ENCODE data around the gene TMEM190.

The TMEM190 gene

DNA sequence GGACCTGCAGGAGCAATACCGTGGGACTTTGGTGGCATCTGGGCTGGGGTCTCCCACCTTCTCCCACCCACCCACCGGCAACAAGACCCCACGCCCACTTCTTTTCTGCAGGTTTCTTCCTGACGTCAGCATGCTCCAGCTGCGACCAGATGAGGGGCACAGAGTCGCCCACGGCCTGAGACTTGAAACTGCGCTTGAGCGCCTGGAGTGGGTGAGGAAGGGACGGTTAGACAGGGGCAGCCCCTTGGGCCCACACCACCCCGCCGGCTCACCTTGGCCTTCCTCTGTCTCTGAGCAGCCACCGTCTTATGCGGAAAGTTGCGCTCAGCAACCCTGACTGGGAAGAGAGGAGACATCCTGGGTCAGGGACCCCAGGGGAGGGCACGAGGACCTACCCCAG lies 15.7 kb upstream of the TMEM190 start:
- H3K36me3 ChIP-seq (ENCODE audit: low read depth), result no peaks in the 10 kb centered on the region
- no peak overlapping the region for H3K4me3 ChIP-seq (ENCODE audit: severe bottlenecking)
- H3K27me3 ChIP-seq (ENCODE audit: insufficient read depth, poor library complexity, severe bottlenecking), result no peaks in the 10 kb centered on the region
- no peak for DNase-seq (ENCODE audit: low spot score)
- TF ChIP-seq, protein P1, sequence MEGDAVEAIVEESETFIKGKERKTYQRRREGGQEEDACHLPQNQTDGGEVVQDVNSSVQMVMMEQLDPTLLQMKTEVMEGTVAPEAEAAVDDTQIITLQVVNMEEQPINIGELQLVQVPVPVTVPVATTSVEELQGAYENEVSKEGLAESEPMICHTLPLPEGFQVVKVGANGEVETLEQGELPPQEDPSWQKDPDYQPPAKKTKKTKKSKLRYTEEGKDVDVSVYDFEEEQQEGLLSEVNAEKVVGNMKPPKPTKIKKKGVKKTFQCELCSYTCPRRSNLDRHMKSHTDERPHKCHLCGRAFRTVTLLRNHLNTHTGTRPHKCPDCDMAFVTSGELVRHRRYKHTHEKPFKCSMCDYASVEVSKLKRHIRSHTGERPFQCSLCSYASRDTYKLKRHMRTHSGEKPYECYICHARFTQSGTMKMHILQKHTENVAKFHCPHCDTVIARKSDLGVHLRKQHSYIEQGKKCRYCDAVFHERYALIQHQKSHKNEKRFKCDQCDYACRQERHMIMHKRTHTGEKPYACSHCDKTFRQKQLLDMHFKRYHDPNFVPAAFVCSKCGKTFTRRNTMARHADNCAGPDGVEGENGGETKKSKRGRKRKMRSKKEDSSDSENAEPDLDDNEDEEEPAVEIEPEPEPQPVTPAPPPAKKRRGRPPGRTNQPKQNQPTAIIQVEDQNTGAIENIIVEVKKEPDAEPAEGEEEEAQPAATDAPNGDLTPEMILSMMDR (IDR thresholded peaks at IDR 0.05; ENCODE audit: poor library complexity, severe bottlenecking), result no peak
- ATAC-seq (ENCODE audit: low read depth), result no peak
- H3K4me1 ChIP-seq (ENCODE audit: insufficient read depth, poor library complexity, severe bottlenecking), result no peaks in the 10 kb centered on the region
- H3K27ac ChIP-seq (ENCODE audit: poor library complexity, severe bottlenecking), result no peak overlapping the region
- no peaks in the 10 kb centered on the region for H3K9me3 ChIP-seq (ENCODE audit: severe bottlenecking)

DNA sequence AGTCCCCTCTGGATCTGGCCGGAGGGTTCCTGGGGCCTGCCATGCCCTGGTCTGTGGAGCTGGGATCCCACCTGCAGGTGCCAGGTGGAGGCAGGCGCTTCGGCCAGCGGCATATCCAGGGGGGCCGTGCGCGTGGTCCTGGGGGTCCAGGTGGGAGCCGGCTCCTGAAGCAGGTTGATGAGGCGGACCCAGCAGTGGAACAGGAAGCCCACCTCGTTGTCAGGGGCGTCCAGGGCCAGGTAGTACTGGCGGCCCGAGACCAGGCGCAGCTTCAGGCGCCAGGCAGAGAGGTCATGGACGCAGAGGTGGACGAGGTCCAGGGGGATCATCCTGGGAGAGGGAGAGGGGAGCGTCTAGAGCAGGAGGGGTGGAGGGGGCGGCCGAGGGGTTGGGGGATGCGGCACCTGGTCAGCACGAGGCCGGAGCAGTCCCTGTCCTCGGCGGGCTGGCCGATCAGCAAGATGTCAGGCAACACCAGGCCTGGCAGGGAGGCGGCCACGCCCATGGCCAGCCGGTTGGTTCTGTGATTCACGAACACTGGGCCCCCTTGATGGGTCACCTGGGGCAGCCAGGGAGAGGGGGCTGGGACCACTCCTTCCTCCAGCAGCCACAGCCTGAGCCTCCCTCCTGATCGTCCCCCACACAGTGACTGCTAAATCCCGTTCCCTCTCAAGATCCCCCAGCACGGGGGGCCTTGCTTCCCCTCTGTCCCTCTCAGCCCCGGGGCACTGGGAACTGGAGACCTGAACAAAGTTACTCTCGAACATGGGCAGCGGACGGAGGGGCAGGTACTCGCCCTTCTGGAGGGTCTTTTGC lies 14.2 kb upstream of the TMEM190 start:
- Histone ChIP-seq H3K27me3 (ENCODE audit: insufficient read depth, poor library complexity, severe bottlenecking) (no peaks in the 10 kb centered on the region), H3K4me1 (ENCODE audit: insufficient read depth, poor library complexity, severe bottlenecking) (no peaks in the 10 kb centered on the region), H3K9me3 (ENCODE audit: severe bottlenecking) (no peaks in the 10 kb centered on the region), H3K27ac (ENCODE audit: poor library complexity, severe bottlenecking) (no peak overlapping the region), H3K4me3 (ENCODE audit: severe bottlenecking) (no peak overlapping the region), H3K36me3 (ENCODE audit: low read depth) (no peaks in the 10 kb centered on the region)
- no peak for DNase-seq (ENCODE audit: low spot score)
- TF ChIP-seq, protein P1 (IDR thresholded peaks at IDR 0.05; ENCODE audit: poor library complexity, severe bottlenecking), result no peak
- ATAC-seq (ENCODE audit: low read depth), result no peak

GRCh38 chr19:55362990-55363716 lies 13.5 kb upstream of the TMEM190 start, which contains the start of gene GARIN5B:
Gene GARIN5B, minus strand, starts transcription at chr19:55363260. Its CDS starts 194 bp downstream, at chr19:55363066.
- no peak within 1 kb of the TSS for H3K27ac ChIP-seq (ENCODE audit: poor library complexity, severe bottlenecking)

DNA sequence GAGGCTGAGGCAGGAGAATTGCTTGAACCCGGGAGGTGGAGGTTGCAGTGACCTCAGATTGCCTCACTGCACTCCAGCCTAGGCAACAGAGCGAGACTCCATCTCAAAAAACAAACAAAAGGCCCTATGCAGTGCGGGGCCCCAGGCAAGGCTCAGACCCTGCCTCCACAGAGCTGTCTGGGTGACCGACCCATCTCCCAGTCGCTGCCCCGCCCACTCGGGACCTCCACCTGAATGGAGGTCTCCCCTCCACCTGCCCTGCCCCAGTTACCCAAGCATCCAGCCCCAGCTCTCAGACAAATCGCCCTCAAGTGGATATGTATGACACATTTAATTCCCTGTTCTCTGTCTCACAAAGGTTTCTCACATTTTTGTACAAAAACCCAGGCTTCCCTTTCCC lies 11.4 kb upstream of the TMEM190 start:
- ATAC-seq (ENCODE audit: low read depth), result no peak
- Histone ChIP-seq H3K9me3 (ENCODE audit: severe bottlenecking) (no peaks in the 10 kb centered on the region), H3K36me3 (ENCODE audit: low read depth) (no peaks in the 10 kb centered on the region), H3K4me1 (ENCODE audit: insufficient read depth, poor library complexity, severe bottlenecking) (no peaks in the 10 kb centered on the region), H3K27ac (ENCODE audit: poor library complexity, severe bottlenecking) (no peak overlapping the region), H3K27me3 (ENCODE audit: insufficient read depth, poor library complexity, severe bottlenecking) (no peaks in the 10 kb centered on the region), H3K4me3 (ENCODE audit: severe bottlenecking) (no peak overlapping the region)
- no peak for DNase-seq (ENCODE audit: low spot score)
- TF ChIP-seq, protein P1 (IDR thresholded peaks at IDR 0.05; ENCODE audit: poor library complexity, severe bottlenecking), result no peak

More at GRCh38 chr19:55362990-55363716, 13.5 kb upstream of the TMEM190 start, which contains the start of gene GARIN5B:
- H3K27me3 ChIP-seq (ENCODE audit: insufficient read depth, poor library complexity, severe bottlenecking), result no peaks in the 10 kb centered on the region
- no peak for DNase-seq (ENCODE audit: low spot score)
- no peaks in the 10 kb centered on the region for H3K9me3 ChIP-seq (ENCODE audit: severe bottlenecking)
- H3K4me1 ChIP-seq (ENCODE audit: insufficient read depth, poor library complexity, severe bottlenecking), result no peaks in the 10 kb centered on the region
- no peak within 1 kb of the TSS for H3K4me3 ChIP-seq (ENCODE audit: severe bottlenecking)
- TF ChIP-seq, protein P1 (IDR thresholded peaks at IDR 0.05; ENCODE audit: poor library complexity, severe bottlenecking), result no peak
- H3K36me3 ChIP-seq (ENCODE audit: low read depth), result no peaks in the 10 kb centered on the region
- 0 out of 3 replicates have a peak, but pooled peaks have one; percentile 5 for ATAC-seq (ENCODE audit: low read depth)
